ENCODE measurements around the gene EWSR1. TPM values are rescaled to one million over a fixed set of nuclear protein-coding genes. Genes with fewer than 3 reads are reported as not detected.

The EWSR1 gene
- total RNA-seq, 2 donors from 2014 or later, result 145 to 236 TPM

DNA sequence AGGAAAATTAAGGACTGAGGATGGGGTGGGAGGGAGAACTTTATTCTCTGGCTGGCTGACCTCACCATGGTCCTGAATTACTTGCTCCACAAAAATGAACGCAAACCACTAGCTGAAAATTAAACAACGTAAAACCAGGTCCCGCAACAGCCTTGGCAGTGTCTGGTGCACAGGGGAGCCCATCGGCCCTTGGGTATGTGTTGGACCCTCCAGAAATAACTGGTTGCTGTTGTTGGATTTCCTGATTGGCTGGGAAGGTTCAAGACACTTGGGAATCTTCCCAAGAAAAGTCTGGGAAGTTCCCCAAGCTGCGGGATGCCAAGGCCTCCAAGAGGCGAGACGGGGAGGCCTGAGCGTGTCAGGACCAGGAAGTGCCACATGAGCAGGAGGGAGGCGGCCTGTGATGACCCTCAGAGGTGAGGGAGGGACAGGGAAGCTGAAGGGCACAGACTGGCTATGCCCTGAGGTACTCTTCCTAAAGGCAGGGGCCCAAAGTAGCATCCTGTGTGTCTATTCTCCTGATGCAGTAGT lies 57.8 kb downstream of the EWSR1 start:
- no peaks in the 10 kb centered on the region for H3K9me3 ChIP-seq
- intact Hi-C loops (cut with DNase I), result no loop called here
- H3K27me3 ChIP-seq, result no peaks in the 10 kb centered on the region
- H3K9ac ChIP-seq (ENCODE audit: low read depth in 2 of 2, low read length in 2 of 2), result no peak overlapping the region
- H3K27ac ChIP-seq, result no peak overlapping the region
- H3K36me3 ChIP-seq, result peaks cover 7% of the 10 kb centered on the region
- no peaks in the 10 kb centered on the region for H3K4me1 ChIP-seq
- TF ChIP-seq, protein P1, sequence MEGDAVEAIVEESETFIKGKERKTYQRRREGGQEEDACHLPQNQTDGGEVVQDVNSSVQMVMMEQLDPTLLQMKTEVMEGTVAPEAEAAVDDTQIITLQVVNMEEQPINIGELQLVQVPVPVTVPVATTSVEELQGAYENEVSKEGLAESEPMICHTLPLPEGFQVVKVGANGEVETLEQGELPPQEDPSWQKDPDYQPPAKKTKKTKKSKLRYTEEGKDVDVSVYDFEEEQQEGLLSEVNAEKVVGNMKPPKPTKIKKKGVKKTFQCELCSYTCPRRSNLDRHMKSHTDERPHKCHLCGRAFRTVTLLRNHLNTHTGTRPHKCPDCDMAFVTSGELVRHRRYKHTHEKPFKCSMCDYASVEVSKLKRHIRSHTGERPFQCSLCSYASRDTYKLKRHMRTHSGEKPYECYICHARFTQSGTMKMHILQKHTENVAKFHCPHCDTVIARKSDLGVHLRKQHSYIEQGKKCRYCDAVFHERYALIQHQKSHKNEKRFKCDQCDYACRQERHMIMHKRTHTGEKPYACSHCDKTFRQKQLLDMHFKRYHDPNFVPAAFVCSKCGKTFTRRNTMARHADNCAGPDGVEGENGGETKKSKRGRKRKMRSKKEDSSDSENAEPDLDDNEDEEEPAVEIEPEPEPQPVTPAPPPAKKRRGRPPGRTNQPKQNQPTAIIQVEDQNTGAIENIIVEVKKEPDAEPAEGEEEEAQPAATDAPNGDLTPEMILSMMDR (IDR thresholded peaks at IDR 0.05), result no peak
- no peak overlapping the region for H3K4me3 ChIP-seq
- no peak for DNase-seq

- no peak for DNase-seq
- TF ChIP-seq, protein P1 (IDR thresholded peaks at IDR 0.05), result no peak
- intact Hi-C loops (cut with DNase I), result no loop called here
- Histone ChIP-seq H3K27me3 (no peaks in the 10 kb centered on the region), H3K9ac (ENCODE audit: low read depth in 2 of 2, low read length in 2 of 2) (no peak overlapping the region), H3K27ac (no peak overlapping the region), H3K9me3 (no peaks in the 10 kb centered on the region), H3K4me1 (no peaks in the 10 kb centered on the region), H3K4me3 (no peak overlapping the region), H3K36me3 (peaks cover 7% of the 10 kb centered on the region)
Observed at GRCh38 chr22:29326481-29326880, 58.4 kb downstream of the EWSR1 start.

- H3K4me1 ChIP-seq, result no peaks in the 10 kb centered on the region
- no peak overlapping the region for H3K27ac ChIP-seq
- no peaks in the 10 kb centered on the region for H3K9me3 ChIP-seq
- no peak for DNase-seq
- intact Hi-C loops (cut with DNase I), result no loop called here
- TF ChIP-seq, protein P1 (IDR thresholded peaks at IDR 0.05), result no peak
- no peak overlapping the region for H3K4me3 ChIP-seq
- H3K9ac ChIP-seq (ENCODE audit: low read depth in 2 of 2, low read length in 2 of 2), result no peak overlapping the region
- H3K36me3 ChIP-seq, result peaks cover 7% of the 10 kb centered on the region
- no peaks in the 10 kb centered on the region for H3K27me3 ChIP-seq
Observed at GRCh38 chr22:29327089-29327764, 59.2 kb downstream of the EWSR1 start.

GRCh38 chr22:29328055-29328454 lies 60.0 kb downstream of the EWSR1 start:
- Histone ChIP-seq H3K27me3 (no peaks in the 10 kb centered on the region), H3K4me3 (no peak overlapping the region), H3K36me3 (peaks cover 7% of the 10 kb centered on the region), H3K9me3 (no peaks in the 10 kb centered on the region), H3K27ac (no peak overlapping the region), H3K9ac (ENCODE audit: low read depth in 2 of 2, low read length in 2 of 2) (no peak overlapping the region), H3K4me1 (no peaks in the 10 kb centered on the region)
- DNase-seq, result no peak
- TF ChIP-seq, protein P1 (IDR thresholded peaks at IDR 0.05), result no peak
- intact Hi-C loops (cut with DNase I), result no loop called here

GRCh38 chr22:29328566-29329500 lies 60.8 kb downstream of the EWSR1 start:
- intact Hi-C loops (cut with DNase I), result no loop called here
- Histone ChIP-seq H3K9me3 (no peaks in the 10 kb centered on the region), H3K4me1 (no peaks in the 10 kb centered on the region), H3K4me3 (no peak overlapping the region), H3K36me3 (peaks cover 7% of the 10 kb centered on the region), H3K27ac (no peak overlapping the region), H3K9ac (ENCODE audit: low read depth in 2 of 2, low read length in 2 of 2) (no peak overlapping the region), H3K27me3 (no peaks in the 10 kb centered on the region)
- DNase-seq, result no peak
- TF ChIP-seq, protein P1 (IDR thresholded peaks at IDR 0.05), result no peak

Measured in colonic mucosa (tissue), 4 donors.